OCI-LY7 (cell line): ENCODE measurements around the gene DDC.

Source experiments
- CTCF ChIP-seq: fragments of 200-600 bp; sonication (generic); conservative IDR thresholded peaks from 2 replicates; pipeline ENCODE4 v1.5.1; 2014; ENCODE audit warnings: mild to moderate bottlenecking, antibody characterized with exemption, low read length, moderate library complexity, mixed read lengths
- EZH2phosphoT487 ChIP-seq: fragments of 200-600 bp; sonication (generic); IDR thresholded peaks from 2 replicates; pipeline ENCODE4 v1.6.1; 2018; ENCODE audit warnings: low read depth, borderline replicate concordance, mild to moderate bottlenecking, mixed run types, antibody characterized with exemption, low read length, moderate library complexity, mixed read lengths

GRCh38 chr7:50564171-50564570, 1.0 kb downstream of the DDC start:
- TF ChIP-seq CTCF (no peak), EZH2phosphoT487 (no peak)
